Liver (tissue), 9 donors: ENCODE measurements around the gene RIPOR1. TPM values are rescaled to one million over a fixed set of nuclear protein-coding genes. Genes with fewer than 3 reads are reported as not detected.

Source experiments
- DNase-seq: peaks from one replicate; pipeline ENCODE4 v3.0.0-alpha.2; 2017; ENCODE audit warnings: low spot score
- H3K27ac ChIP-seq, 2 donors: one replicate each; pipeline ENCODE4 v1.7.0; 2013; ENCODE audit warnings: inconsistent platforms in 2 of 2, low read length in 2 of 2, control low read depth in 1 of 2, low read depth in 1 of 2, mild to moderate bottlenecking in 1 of 2
- H3K27me3 ChIP-seq, 4 donors: one replicate each; pipeline versions ENCODE4 v1.6.1 to v1.7.0; 2013; ENCODE audit warnings: low read length in 3 of 4, inconsistent platforms in 1 of 4, mild to moderate bottlenecking in 1 of 4, moderate library complexity in 1 of 4; ENCODE audit not compliant: control insufficient read depth in 4 of 4, insufficient read depth in 4 of 4
- H3K36me3 ChIP-seq, 4 donors: one replicate each; pipeline versions ENCODE4 v1.6.1 to v1.7.0; 2013; ENCODE audit warnings: low read length in 3 of 4, mild to moderate bottlenecking in 3 of 4, low read depth in 1 of 4, moderate library complexity in 1 of 4; ENCODE audit not compliant: control insufficient read depth in 4 of 4, insufficient read depth in 3 of 4
- H3K4me1 ChIP-seq, 4 donors: one replicate each; pipeline versions ENCODE4 v1.6.1 to v1.7.0; 2013; ENCODE audit warnings: low read length in 3 of 4, mild to moderate bottlenecking in 3 of 4, moderate library complexity in 1 of 4; ENCODE audit not compliant: control insufficient read depth in 4 of 4, insufficient read depth in 4 of 4
- H3K4me3 ChIP-seq, 3 donors: one replicate each; pipeline versions ENCODE4 v1.6.1 to v1.7.0; 2013; ENCODE audit warnings: low read length in 3 of 3, control low read depth in 1 of 3, low read depth in 1 of 3, mild to moderate bottlenecking in 1 of 3
- H3K9ac ChIP-seq, 2 donors: one replicate each; pipeline ENCODE4 v1.7.0; 2013; ENCODE audit warnings: low read length in 2 of 2, mild to moderate bottlenecking in 2 of 2, moderate library complexity in 2 of 2, control low read depth in 1 of 2, low read depth in 1 of 2
- H3K9me3 ChIP-seq, 4 donors: one replicate each; pipeline versions ENCODE4 v1.6.1 to v1.7.0; 2013; ENCODE audit warnings: low read length in 3 of 4; ENCODE audit not compliant: control insufficient read depth in 4 of 4
- FOXA1 ChIP-seq: IDR thresholded peaks from 2 replicates; pipeline ENCODE4 v1.6.1; 2016; ENCODE audit warnings: antibody characterized with exemption
- FOXA2 ChIP-seq: IDR thresholded peaks from 2 replicates; pipeline ENCODE4 v1.6.1; 2016; ENCODE audit warnings: antibody characterized with exemption
- GABPA ChIP-seq, 2 donors: IDR thresholded peaks in 1 of 2; conservative IDR thresholded peaks in 1 of 2; 2 replicates each; pipeline ENCODE4 v1.6.1; 2016; ENCODE audit warnings: antibody characterized with exemption in 2 of 2, mild to moderate bottlenecking in 1 of 2, moderate library complexity in 1 of 2
- HNF4A ChIP-seq, 2 donors: conservative IDR thresholded peaks; 2 replicates each; pipeline ENCODE4 v1.6.1; 2016; ENCODE audit warnings: antibody characterized with exemption in 2 of 2, mild to moderate bottlenecking in 2 of 2
- HNF4G ChIP-seq: IDR thresholded peaks from 2 replicates; pipeline ENCODE4 v1.6.1; 2016; ENCODE audit warnings: antibody characterized with exemption
- RAD21 ChIP-seq, 2 donors: IDR thresholded peaks; 2 replicates each; pipeline ENCODE4 v1.6.1; 2016; ENCODE audit warnings: antibody characterized with exemption in 2 of 2, mild to moderate bottlenecking in 2 of 2
- TAF1 ChIP-seq: conservative IDR thresholded peaks from 2 replicates; pipeline ENCODE4 v1.6.1; 2016; ENCODE audit warnings: antibody characterized with exemption, mild to moderate bottlenecking
- WGBS: extraction: QIAGEN DNeasy Blood & Tissue Kit; methylation state at CpG from one replicate; pipeline ENCODE4 v1.1.7; 2013; 5-methylcytosine and 5-hydroxymethylcytosine counted together
- polyA plus RNA-seq, 2 donors: library from polyadenylated mRNA; stranded (reverse) in 1 of 2; unstranded in 1 of 2; fragments of 200-250 nt in 1 of 2; fragments of >200 nt in 1 of 2; fragmentation: Nextera tagmentation in 1 of 2; extraction: Ambion mirVana in 1 of 2; gene quantifications; one replicate each; pipeline versions ENCODE4 v1.2.1 to v1.2.3, GENCODE V29; 2013 to 2015
- total RNA-seq, 2 donors: library from RNA; depleted of rRNA; stranded (reverse); fragments of >200 nt; gene quantifications; one replicate each; pipeline ENCODE4 v1.2.3, GENCODE V29; 2014
- TF ChIP-seq, protein P1 (sequence below): IDR thresholded peaks from 2 replicates; pipeline ENCODE4 v1.6.1; 2016; ENCODE audit warnings: antibody characterized with exemption
- TF ChIP-seq, protein P2 (sequence below): fragments of 150-350 bp; IDR thresholded peaks from 2 replicates; pipeline ENCODE4 v1.5.1; 2017; ENCODE audit warnings: improper control_type of control experiment, low read depth, low read length; ENCODE audit not compliant: missing input control
- TF ChIP-seq, protein P3 (sequence below): IDR thresholded peaks from 2 replicates; pipeline ENCODE4 v1.6.1; 2016; ENCODE audit warnings: antibody characterized with exemption
- TF ChIP-seq, protein P4 (sequence below): IDR thresholded peaks from 2 replicates; pipeline ENCODE4 v1.6.1; 2016; ENCODE audit warnings: antibody characterized with exemption, mild to moderate bottlenecking
- donor health status: healthy.
- donor health status: healthy.
- donor health status: healthy.
- donor health status: healthy.
- donor health status: healthy.

Gene RIPOR1
- total and polyA plus RNA-seq, 4 donors: 7.6 to 25.2 (median 15.3) TPM

DNA sequence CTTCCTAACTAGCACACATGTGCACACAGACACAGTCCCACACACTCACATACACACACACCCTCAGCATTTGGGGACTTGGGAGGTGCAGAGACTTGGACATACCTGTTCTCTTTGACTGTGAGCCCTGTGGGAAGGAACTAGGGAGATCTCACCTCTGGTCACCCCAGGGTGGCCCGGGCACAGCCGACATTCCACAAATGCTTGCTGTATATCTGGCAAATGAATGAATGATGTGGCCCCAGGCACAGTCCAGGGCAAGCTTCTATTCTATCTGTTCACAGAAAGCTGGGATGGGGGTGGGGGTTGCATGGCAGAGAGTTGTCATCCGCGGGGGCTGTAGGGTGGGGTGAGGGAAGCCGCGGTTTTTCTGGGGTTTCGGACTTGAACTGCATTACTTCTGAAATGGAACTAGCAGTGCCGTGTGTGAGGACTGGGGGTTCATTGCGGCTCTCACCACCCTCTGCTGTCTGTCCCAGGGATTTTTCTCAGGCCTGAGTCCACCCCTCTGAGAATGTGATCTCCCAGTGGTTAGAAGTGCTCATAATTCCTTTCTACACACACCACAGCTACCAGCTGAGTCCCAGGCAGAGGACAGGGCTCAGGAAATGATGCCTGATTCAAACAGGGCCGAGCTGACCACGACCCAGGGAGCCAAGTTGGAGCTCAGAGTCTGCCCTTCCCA lies 3.3 kb upstream of the RIPOR1 start:
- DNase-seq: no peak
- no peak overlapping the region for H3K4me3 ChIP-seq
- peaks cover 6 to 57% (median 42%) of the 10 kb centered on the region in 4 donors for H3K4me1 ChIP-seq
- no peak overlapping the region for H3K9ac ChIP-seq
- no peak overlapping the region for H3K27ac ChIP-seq
- H3K9me3 ChIP-seq: no peaks in the 10 kb centered on the region
- H3K36me3 ChIP-seq: no peaks in the 10 kb centered on the region
- no peak for TF ChIP-seq HNF4A (conservative IDR thresholded peaks at IDR 0.05)
- TF ChIP-seq, protein P1, sequence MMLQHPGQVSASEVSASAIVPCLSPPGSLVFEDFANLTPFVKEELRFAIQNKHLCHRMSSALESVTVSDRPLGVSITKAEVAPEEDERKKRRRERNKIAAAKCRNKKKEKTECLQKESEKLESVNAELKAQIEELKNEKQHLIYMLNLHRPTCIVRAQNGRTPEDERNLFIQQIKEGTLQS: no peak
- TF ChIP-seq, protein P2, sequence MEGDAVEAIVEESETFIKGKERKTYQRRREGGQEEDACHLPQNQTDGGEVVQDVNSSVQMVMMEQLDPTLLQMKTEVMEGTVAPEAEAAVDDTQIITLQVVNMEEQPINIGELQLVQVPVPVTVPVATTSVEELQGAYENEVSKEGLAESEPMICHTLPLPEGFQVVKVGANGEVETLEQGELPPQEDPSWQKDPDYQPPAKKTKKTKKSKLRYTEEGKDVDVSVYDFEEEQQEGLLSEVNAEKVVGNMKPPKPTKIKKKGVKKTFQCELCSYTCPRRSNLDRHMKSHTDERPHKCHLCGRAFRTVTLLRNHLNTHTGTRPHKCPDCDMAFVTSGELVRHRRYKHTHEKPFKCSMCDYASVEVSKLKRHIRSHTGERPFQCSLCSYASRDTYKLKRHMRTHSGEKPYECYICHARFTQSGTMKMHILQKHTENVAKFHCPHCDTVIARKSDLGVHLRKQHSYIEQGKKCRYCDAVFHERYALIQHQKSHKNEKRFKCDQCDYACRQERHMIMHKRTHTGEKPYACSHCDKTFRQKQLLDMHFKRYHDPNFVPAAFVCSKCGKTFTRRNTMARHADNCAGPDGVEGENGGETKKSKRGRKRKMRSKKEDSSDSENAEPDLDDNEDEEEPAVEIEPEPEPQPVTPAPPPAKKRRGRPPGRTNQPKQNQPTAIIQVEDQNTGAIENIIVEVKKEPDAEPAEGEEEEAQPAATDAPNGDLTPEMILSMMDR: no peak
- TF ChIP-seq, protein P3, sequence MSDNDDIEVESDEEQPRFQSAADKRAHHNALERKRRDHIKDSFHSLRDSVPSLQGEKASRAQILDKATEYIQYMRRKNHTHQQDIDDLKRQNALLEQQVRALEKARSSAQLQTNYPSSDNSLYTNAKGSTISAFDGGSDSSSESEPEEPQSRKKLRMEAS: no peak
- TF ChIP-seq, protein P4, sequence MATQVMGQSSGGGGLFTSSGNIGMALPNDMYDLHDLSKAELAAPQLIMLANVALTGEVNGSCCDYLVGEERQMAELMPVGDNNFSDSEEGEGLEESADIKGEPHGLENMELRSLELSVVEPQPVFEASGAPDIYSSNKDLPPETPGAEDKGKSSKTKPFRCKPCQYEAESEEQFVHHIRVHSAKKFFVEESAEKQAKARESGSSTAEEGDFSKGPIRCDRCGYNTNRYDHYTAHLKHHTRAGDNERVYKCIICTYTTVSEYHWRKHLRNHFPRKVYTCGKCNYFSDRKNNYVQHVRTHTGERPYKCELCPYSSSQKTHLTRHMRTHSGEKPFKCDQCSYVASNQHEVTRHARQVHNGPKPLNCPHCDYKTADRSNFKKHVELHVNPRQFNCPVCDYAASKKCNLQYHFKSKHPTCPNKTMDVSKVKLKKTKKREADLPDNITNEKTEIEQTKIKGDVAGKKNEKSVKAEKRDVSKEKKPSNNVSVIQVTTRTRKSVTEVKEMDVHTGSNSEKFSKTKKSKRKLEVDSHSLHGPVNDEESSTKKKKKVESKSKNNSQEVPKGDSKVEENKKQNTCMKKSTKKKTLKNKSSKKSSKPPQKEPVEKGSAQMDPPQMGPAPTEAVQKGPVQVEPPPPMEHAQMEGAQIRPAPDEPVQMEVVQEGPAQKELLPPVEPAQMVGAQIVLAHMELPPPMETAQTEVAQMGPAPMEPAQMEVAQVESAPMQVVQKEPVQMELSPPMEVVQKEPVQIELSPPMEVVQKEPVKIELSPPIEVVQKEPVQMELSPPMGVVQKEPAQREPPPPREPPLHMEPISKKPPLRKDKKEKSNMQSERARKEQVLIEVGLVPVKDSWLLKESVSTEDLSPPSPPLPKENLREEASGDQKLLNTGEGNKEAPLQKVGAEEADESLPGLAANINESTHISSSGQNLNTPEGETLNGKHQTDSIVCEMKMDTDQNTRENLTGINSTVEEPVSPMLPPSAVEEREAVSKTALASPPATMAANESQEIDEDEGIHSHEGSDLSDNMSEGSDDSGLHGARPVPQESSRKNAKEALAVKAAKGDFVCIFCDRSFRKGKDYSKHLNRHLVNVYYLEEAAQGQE: no peak
- 83% methylated on average over 11 of the region's 11 CpGs for WGBS
- no peaks in the 10 kb centered on the region for H3K27me3 ChIP-seq

DNA sequence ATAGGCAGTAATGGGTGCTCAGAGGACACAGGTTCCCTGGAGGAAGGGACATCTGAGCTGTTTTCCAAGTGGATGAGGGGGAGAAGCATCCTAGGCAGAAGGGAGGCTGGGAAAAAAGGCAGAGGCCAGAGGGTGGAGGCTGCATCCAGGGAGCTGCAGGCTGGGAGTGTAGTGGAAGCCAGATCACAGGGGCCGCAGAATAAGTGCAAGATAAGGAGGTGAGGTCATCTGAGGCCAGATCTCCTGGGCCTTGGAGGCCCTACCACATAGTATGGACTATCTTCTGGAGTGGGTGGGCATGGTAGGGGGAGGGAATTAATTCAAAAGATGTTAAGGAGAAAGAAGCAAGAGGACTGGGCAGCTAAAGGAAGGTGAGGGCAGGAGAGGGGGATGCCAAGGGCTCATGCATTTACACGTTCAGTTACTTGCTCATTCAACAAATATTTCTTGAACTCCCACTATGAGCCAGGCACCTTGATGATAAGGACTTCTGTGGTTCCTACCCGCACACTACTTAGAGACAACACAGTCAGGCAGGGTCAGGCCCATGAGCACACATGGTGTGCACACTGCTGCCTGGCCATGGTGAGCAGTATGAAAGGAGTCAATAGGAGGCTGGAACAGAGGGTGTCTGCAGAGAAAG lies 2.4 kb upstream of the RIPOR1 start:
- Histone ChIP-seq H3K27me3 (no peaks in the 10 kb centered on the region), H3K9me3 (no peaks in the 10 kb centered on the region), H3K27ac (no peak overlapping the region), H3K9ac (no peak overlapping the region), H3K4me3 (no peak overlapping the region), H3K4me1 (peaks cover 10 to 59% (median 48%) of the 10 kb centered on the region in 4 donors), H3K36me3 (no peaks in the 10 kb centered on the region)
- WGBS: 93% methylated on average over 3 of the region's 3 CpGs
- TF ChIP-seq, protein P2: no peak
- TF ChIP-seq HNF4G (no peak), FOXA1 (no peak), TAF1 (no peak), GABPA (IDR thresholded peaks at IDR 0.05 in 1 of 2, conservative IDR thresholded peaks at IDR 0.05 in 1 of 2) (no peak), FOXA2 (no peak), RAD21 (IDR thresholded peaks at IDR 0.05) (no peak)
- no peak for DNase-seq
